Left renal pelvis (tissue), 4 donors: ENCODE results near the gene TTC21A. TPM values are rescaled to one million over a fixed set of nuclear protein-coding genes. Genes with fewer than 3 reads are reported as not detected.

Experiments used
- DNase-seq, 4 donors: peaks; one replicate each; pipeline ENCODE4 v3.0.0-alpha.2; 2013; ENCODE audit warnings: low read depth in 4 of 4, low spot score in 3 of 4
- polyA plus RNA-seq, 4 donors: library from polyadenylated mRNA; unstranded; fragments of 120-200 nt; gene quantifications; one replicate each; pipeline ENCODE4 v1.2.1, GENCODE V29; 2013; ENCODE audit not compliant: insufficient read length in 4 of 4

Gene TTC21A
- polyA plus RNA-seq, 4 donors: 6.2 to 15.9 (median 9.2) TPM

- DNase-seq: no peak
Observed at GRCh38 chr3:39097716-39098472, 9.6 kb upstream of the TTC21A start.

GRCh38 chr3:39098473-39099000, 8.9 kb upstream of the TTC21A start:
- no peak for DNase-seq

GRCh38 chr3:39099242-39099641, 8.2 kb upstream of the TTC21A start:
- DNase-seq: no peak

GRCh38 chr3:39099738-39100499, 7.6 kb upstream of the TTC21A start:
- no peak for DNase-seq

GRCh38 chr3:39100500-39100886, 7.0 kb upstream of the TTC21A start:
- DNase-seq: no peak

DNA sequence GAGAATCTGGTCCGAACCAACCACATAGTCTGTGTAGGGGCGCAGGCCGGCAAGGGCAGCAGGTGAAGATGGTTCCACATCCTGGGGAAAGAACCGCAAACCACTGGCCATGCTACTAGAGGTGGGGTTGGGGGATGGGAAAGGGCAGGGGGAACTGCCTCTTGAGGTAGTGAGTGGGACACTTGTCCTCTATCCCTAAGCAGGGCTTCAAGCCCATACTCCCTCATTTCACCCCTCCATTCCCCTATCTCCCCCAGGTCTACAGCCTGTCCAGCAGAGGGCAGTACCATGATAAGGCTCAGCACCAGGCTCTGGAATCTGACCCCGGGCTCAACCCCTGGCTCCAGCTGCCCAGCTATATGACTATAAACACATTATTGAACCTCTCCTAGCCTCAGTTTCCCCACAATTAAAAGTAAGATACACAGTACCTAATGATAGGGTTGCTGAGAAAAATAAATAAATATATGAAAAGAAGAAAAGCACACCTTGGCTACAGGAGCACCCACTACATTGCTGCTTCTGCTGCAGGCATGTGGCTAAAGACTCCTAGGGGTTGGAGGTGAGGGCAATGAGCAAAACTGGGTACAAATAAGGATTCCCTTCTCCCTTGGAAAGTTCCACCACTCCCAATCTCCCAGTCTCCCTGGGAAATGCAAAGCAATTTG, 6.3 kb upstream of the TTC21A start:
- no peak for DNase-seq

DNA sequence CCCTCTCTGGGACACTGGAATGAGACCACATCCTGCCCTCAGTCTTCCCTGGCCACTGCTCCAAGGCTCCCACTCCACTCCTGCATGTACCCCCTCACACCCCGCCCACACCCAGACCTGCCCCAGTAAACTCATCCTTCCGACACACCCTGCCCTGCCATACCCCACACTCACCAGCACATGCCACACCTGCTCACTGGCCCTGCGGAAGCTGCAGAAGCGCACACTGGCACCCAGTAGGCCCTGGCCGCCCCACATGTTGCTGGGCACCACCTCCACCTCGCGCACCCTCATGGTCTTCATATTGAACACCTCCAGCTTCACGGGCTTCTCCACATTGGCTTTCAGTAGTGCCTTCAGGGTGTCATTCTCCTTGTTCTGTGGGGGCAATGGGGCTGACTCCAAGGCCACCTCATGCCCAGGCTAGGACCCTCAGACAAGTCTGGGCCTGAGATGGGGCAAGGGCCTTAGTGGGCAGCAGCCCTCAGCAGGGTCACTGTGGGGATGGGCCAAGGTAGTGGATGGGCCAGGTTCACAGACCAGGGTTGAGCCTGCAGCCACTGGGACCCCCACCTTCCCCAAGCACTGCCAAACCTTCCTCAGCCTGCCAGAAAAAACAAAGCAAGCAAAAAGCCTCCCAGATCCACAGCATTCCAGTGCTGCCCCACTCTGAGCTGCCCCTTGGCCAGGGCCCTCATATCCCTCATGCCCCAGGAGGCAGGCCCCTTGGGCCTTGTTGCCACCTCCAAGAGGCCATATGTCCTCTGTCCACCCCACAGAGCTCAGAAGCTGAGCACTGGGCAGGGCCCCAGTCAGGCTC, 4.8 kb upstream of the TTC21A start:
- DNase-seq: no peak

GRCh38 chr3:39103324-39103693, 4.2 kb upstream of the TTC21A start:
- DNase-seq: no peak

DNA sequence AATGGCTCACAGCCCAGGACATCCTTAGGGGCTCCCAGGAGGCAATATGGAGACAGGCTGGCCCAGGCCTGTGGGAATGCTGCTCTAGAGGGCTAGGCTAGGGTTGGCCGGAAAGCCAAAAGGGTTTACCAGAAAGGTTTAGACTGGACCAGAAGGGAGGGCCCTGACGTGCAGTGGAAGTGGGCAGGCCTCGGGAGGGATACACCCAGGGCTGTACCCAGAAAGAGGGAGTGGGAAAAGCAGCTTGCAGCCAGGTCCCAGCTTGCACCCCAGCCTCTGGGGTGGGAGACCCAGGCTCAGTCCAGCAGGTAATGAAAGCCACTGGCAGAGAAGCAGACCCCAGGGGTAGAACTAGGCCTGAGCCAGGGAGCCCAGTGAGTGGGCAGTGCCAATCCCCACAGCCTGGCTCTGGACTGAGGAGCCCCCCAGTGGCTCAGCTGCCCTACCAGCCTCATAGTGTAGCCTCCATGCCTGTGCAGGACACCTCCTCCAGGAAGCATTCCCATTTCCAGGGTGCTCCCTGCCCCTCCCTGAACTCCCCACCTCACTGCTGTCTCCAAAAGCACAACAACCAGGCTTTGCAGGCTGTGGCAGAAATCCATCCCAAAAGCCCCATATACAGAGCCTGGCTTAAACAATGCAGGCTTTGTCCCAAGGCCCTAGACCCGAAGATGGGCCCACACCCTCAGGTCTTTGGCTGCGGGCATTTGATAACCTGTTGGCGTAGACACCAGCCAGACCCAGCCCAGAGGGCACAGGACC, 3.5 kb upstream of the TTC21A start:
- no peak for DNase-seq

DNA sequence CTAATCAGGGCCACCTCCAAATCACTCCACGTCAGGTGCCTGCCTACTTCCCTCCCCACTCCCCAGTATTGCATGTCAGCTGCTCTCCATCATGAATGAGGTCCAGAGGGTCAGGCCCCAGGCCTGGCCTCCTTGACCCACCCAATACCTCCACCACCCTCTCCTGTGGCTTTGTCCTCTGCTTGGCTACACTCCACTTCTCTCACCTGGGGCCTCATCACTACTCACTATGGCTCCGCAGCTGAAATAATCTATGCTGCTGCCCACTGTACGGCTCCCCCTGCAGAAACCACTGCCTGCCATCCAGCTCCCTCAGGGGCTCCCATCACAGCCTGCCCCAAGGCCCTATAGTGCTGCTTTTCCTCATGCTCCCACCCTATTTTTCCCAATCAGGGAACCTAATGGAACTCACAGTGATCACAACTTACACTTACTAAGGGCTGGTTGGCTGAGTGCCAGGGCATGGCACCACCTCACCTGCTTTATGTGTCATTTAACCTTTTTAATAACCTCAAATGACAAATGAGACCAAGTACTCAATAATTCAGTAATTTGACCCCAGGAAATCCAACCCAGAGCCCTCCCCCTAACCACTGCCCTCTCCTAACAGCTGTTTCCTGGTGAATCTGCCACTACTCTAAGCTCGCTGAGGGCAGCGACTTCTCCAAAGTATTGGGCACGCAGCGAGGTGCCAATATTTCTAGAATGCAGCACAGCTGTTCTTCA, 2.4 kb upstream of the TTC21A start:
- DNase-seq: no peak

DNA sequence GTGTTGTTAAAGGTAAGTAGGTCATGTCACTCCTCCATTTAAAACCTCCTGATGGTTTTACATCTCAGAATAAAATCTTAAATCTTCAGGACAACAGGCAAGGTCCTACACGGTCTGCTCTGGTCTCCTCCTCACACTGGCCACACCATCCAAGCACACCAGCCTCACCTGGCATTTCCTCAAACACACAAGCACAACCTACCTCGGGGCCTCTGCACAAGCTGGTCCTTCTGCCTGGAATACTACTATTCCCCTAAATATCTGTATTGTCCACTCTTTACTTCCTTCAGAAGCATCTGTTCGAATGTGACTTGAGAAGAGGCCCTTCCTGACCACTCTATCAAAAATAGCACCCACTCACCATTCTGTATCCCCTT, 1.8 kb upstream of the TTC21A start:
- no peak for DNase-seq

DNA sequence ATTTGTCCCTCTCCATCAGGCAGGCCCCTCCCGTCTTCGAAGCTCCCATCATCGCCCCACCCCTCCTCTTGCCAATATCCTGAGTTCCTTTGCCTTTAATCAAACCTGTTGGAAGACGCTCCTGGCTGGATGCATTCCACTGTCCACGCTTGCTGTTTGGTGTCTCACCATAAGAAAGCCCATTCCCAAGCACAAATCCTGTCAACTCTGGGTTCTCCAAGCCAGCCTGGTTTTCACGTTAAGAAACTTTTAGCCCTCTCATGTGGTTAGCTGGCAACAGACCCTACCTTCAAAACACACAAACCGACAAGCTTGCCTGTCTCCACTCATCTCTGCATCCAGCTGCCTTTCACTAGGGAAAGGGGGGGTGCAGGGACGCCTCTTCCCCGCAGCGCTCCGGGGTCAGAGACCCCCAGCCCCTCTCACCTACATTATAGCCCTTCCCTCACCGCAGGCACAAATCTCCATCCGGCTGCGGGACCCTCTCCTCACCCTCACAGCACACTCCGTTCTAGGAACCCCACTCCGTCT, 1.1 kb upstream of the TTC21A start:
- DNase-seq: no peak

DNA sequence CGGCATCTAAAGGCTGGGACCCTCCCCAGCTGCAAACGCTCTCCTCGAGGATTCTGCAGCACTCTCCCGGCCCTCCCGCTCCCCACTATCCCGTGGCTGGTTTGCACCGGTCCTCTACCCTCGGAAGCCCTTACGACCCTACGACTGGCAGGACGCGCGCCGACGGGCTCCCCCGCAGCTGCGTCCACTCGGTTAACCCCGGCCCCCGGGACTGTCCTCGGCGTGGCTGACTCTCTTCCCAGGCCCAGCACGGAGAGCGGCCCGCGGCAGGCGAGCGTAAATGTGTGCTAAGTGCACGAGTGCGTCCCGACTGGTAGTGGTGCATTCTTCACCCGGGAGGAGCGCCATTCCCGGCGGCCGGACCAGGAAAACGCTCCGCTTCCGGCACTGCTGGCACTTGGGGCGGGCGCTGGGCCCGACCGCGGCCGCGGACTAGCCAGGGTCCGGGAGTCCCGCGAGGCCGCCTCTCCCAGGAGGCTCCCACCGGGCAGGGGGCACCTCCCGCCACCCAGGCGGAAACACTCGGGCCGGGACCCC, 561 bp upstream of the TTC21A start:
- peak in 2 of 4 donors; percentile 18 to 27 for DNase-seq

GRCh38 chr3:39108200-39108710, 775 bp downstream of the TTC21A start:
- no peak for DNase-seq

DNA sequence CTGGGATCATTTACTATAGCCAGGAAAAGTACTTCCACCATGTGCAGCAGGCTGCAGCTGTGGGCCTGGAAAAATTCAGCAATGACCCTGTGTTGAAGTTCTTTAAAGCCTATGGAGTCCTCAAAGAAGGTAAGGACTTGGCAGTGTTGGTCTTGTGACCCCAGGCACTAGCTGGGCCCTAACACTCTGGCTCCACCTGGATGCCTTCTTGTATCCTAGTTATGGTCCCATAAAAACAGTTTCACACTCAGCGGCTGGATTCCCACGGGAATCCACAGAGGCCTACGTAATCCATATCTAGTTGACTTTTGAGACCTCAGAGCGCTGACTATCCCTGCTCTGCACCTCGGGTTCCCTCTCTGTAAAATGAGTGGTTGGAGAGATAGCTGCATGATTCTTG, 1.6 kb downstream of the TTC21A start:
- no peak for DNase-seq

GRCh38 chr3:39110041-39110639, 2.7 kb downstream of the TTC21A start:
- DNase-seq: no peak

- DNase-seq: no peak
Observed at GRCh38 chr3:39112113-39112512, 4.6 kb downstream of the TTC21A start.

GRCh38 chr3:39112535-39112934, 5.1 kb downstream of the TTC21A start:
- DNase-seq: no peak
